K562 (cell line): ENCODE data around the gene PDE6D. TPM values are rescaled to one million over a fixed set of nuclear protein-coding genes. Genes with fewer than 3 reads are reported as not detected.

Experiments used
- CC2D1A ChIP-seq: fragments of 450-650 bp; IDR thresholded peaks from 2 replicates; pipeline ENCODE4 v1.6.1; 2017; ENCODE audit warnings: mild to moderate bottlenecking
- DPF2 ChIP-seq: fragments of 450-650 bp; IDR thresholded peaks from 2 replicates; pipeline ENCODE4 v1.6.1; 2016
- GTF2F1 ChIP-seq: IDR thresholded peaks from 2 replicates; pipeline ENCODE4 v1.6.1; 2011; ENCODE audit warnings: low read depth, low read length, improper control_type of control experiment
- HDAC1 ChIP-seq, 2 experiments: fragments of 450-650 bp; IDR thresholded peaks; 2 replicates each; pipeline ENCODE4 v1.6.1; 2016 to 2017; ENCODE audit warnings: inconsistent platforms in 1 of 2, mild to moderate bottlenecking in 1 of 2, moderate library complexity in 1 of 2
- KLF13 ChIP-seq: fragments of 450-650 bp; IDR thresholded peaks from 2 replicates; pipeline ENCODE4 v1.6.1; 2016; ENCODE audit warnings: missing genetic modification characterization, low read depth, mild to moderate bottlenecking, missing compliant biosample characterization, moderate library complexity, borderline replicate concordance
- MAFF ChIP-seq: IDR thresholded peaks from 2 replicates; pipeline ENCODE4 v1.6.1; 2012; ENCODE audit warnings: low read length, improper control_type of control experiment
- MAZ ChIP-seq, 2 experiments: fragments of 450-650 bp in 1 of 2; sonication (generic) in 1 of 2; formaldehyde crosslinking; IDR thresholded peaks in 1 of 2; conservative IDR thresholded peaks in 1 of 2; 2 replicates each; pipeline versions ENCODE4 v1.4.0 to v1.5.0; 2020; ENCODE audit warnings: mild to moderate bottlenecking in 1 of 2, missing genetic modification reagents in 1 of 2
- MYBL2 ChIP-seq, 2 experiments: fragments of 450-650 bp in 1 of 2; sonication (generic) in 1 of 2; formaldehyde crosslinking in 1 of 2; IDR thresholded peaks; 2 replicates each; pipeline versions ENCODE4 v1.6.1 to v1.8.1; 2017 to 2022; ENCODE audit warnings: borderline replicate concordance in 1 of 2, inconsistent platforms in 1 of 2, low read depth in 1 of 2, mild to moderate bottlenecking in 1 of 2, missing genetic modification reagents in 1 of 2, moderate library complexity in 1 of 2
- NFE2L1 ChIP-seq: fragments of 450-650 bp; IDR thresholded peaks from 2 replicates; pipeline ENCODE4 v1.6.1; 2016; ENCODE audit warnings: missing genetic modification characterization, low read depth, mild to moderate bottlenecking, missing compliant biosample characterization, moderate library complexity, borderline replicate concordance
- PML ChIP-seq: IDR thresholded peaks from 2 replicates; pipeline ENCODE4 v1.6.1; 2012; ENCODE audit warnings: low read length, inconsistent platforms
- RBFOX2 ChIP-seq: fragments of 200-400 bp; formaldehyde crosslinking; IDR thresholded peaks from 2 replicates; pipeline ENCODE4 v1.6.1; 2017; ENCODE audit warnings: low read depth, mild to moderate bottlenecking, low read length, moderate library complexity
- RBM22 ChIP-seq: fragments of 200-400 bp; formaldehyde crosslinking; IDR thresholded peaks from 2 replicates; pipeline ENCODE4 v1.6.1; 2018; ENCODE audit warnings: low read length, low read depth; ENCODE audit not compliant: poor library complexity, severe bottlenecking
- RFX7 ChIP-seq: fragments of 250-450 bp; sonication (Bioruptor Pico); IDR thresholded peaks from 2 replicates; pipeline ENCODE4 v1.5.1; 2021; ENCODE audit warnings: mild to moderate bottlenecking
- SIX5 ChIP-seq, 2 experiments: IDR thresholded peaks; 2 replicates each; pipeline ENCODE4 v1.6.1; 2011; ENCODE audit warnings: low read length in 2 of 2, borderline replicate concordance in 1 of 2, low read depth in 1 of 2, mild to moderate bottlenecking in 1 of 2, moderate library complexity in 1 of 2; ENCODE audit not compliant: insufficient read depth in 1 of 2
- SMAD1 ChIP-seq: fragments of 150-350 bp; IDR thresholded peaks from 2 replicates; pipeline ENCODE4 v1.6.1; 2014; ENCODE audit warnings: low read length, low read depth; ENCODE audit not compliant: partially characterized antibody
- TEAD2 ChIP-seq: fragments of 450-650 bp; IDR thresholded peaks from 2 replicates; pipeline ENCODE4 v1.6.1; 2016; ENCODE audit warnings: missing genetic modification characterization, control low read depth, missing compliant biosample characterization
- ZNF239 ChIP-seq: fragments of 250-450 bp; sonication (Bioruptor Pico); IDR thresholded peaks from 2 replicates; pipeline ENCODE4 v1.4.0; 2020; ENCODE audit warnings: mild to moderate bottlenecking
- polyA plus RNA-seq, 8 experiments: library from polyadenylated mRNA; depleted of rRNA in 4 of 8; stranded (reverse) in 5 of 8; unstranded in 3 of 8; fragments of >200 nt; fragmentation: Nextera tagmentation in 2 of 8; fragmentation: Illumina TruSeq in 1 of 8; extraction: Ambion mirVana in 2 of 8; extraction: Trizol in 1 of 8; gene quantifications; 2 replicates each; pipeline versions ENCODE4 v1.2.1 to v1.2.3, GENCODE V29; 2011 to 2014; ENCODE audit warnings: inconsistent platforms in 1 of 8, missing spikeins in 1 of 8
- total RNA-seq, 7 experiments: library from RNA; depleted of rRNA in 6 of 7; stranded (reverse); fragments of >200 nt in 6 of 7; fragmentation: Illumina TruSeq in 2 of 7; extraction: Trizol in 2 of 7; gene quantifications; 2 replicates each; pipeline versions ENCODE4 v1.2.1 to v1.2.3, GENCODE V29; 2011 to 2021; ENCODE audit warnings: low replicate concordance in 1 of 7
- TF ChIP-seq, protein P1 (sequence below), 2 experiments: IDR thresholded peaks in 1 of 2; conservative IDR thresholded peaks in 1 of 2; 2 replicates each; pipeline ENCODE4 v1.6.1; 2016; ENCODE audit warnings: low read depth in 2 of 2, mild to moderate bottlenecking in 1 of 2, missing compliant biosample characterization in 1 of 2, missing genetic modification characterization in 1 of 2, moderate library complexity in 1 of 2
- TF ChIP-seq, protein P2 (sequence below), 2 experiments: fragments of 150-350 bp in 1 of 2; IDR thresholded peaks; 2 replicates each; pipeline ENCODE4 v1.6.1; 2012 to 2016; ENCODE audit warnings: low read depth in 2 of 2, low read length in 2 of 2, mild to moderate bottlenecking in 1 of 2, moderate library complexity in 1 of 2

PDE6D gene
- total and polyA plus RNA-seq, 9 of the 15 experiments (the other 6 are each of a cell fraction or from before 2014, with no cell fraction given), result 0.65 to 11.6 (median 7.0) TPM

DNA sequence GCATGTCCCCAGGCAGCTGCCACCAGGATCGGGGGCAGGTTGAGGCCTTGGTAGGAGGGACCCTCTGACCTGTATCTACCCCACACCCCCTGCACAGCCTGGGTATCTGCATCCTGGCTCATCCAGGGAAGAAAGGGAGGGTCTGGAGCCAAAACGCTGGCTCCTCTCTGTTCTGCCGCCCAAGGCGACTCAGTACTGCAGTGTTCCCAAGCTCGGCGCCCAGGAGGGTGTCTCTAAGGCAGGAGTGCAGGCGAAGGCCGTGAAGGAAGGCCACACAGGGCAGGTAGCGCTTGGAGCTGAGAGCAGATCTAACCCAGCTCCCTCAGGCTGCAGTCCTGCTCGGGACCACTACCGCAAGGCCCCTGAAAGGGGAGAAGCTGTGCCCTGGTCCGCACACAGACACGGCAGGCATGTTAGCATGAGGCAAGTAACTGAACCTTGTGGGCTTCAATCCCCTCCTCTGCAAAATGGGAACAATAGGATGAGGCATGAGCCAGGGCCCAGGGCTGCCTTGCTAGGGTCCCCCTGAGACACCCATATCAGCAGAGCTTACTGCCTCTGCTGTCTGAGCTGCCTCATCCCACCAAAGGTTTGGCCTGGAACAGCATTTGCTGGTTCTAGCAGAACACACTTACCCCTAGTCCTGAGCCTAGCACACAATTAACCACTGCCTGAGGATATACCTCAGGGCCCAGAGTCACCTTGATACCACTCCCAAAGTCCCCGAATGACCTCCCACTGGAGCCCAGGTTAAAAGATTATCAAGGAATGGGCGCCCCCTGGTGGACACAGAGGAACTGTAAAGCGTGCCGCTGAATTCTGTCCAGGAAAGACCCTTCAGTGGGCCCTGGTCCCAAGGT, 66.2 kb downstream of the PDE6D start (continued):
- TF ChIP-seq, protein P1, sequence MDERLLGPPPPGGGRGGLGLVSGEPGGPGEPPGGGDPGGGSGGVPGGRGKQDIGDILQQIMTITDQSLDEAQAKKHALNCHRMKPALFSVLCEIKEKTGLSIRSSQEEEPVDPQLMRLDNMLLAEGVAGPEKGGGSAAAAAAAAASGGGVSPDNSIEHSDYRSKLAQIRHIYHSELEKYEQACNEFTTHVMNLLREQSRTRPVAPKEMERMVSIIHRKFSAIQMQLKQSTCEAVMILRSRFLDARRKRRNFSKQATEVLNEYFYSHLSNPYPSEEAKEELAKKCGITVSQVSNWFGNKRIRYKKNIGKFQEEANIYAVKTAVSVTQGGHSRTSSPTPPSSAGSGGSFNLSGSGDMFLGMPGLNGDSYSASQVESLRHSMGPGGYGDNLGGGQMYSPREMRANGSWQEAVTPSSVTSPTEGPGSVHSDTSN (CRISPR knock-in tag; IDR thresholded peaks at IDR 0.05; ENCODE audit: low read depth), result no peak
- TF ChIP-seq, protein P1 (tag; conservative IDR thresholded peaks at IDR 0.05; ENCODE audit: low read depth), result no peak
- TF ChIP-seq PML, result no peak
- no peak for TF ChIP-seq DPF2
- TF ChIP-seq MYBL2 (IDR thresholded peaks at IDR 0.05; ENCODE audit: low read depth), result no peak
- TF ChIP-seq MYBL2 (CRISPR knock-in tag; IDR thresholded peaks at IDR 0.05; ENCODE audit: borderline replicate concordance), result no peak
- 0 out of 2 replicates have a peak, but pooled peaks have one; percentile 53 for TF ChIP-seq CC2D1A
- TF ChIP-seq KLF13 (tag), result no peak
- TF ChIP-seq NFE2L1, result no peak
- no peak for TF ChIP-seq ZNF239 (CRISPR knock-in tag)
- no peak for TF ChIP-seq TEAD2 (tag)
- no peak for TF ChIP-seq HDAC1 (IDR thresholded peaks at IDR 0.05)
- TF ChIP-seq MAZ (CRISPR knock-in tag; conservative IDR thresholded peaks at IDR 0.05 in 1 of 2, IDR thresholded peaks at IDR 0.05 in 1 of 2), result no peak
- TF ChIP-seq RBFOX2, result peak; percentile 55
- TF ChIP-seq, protein P2, sequence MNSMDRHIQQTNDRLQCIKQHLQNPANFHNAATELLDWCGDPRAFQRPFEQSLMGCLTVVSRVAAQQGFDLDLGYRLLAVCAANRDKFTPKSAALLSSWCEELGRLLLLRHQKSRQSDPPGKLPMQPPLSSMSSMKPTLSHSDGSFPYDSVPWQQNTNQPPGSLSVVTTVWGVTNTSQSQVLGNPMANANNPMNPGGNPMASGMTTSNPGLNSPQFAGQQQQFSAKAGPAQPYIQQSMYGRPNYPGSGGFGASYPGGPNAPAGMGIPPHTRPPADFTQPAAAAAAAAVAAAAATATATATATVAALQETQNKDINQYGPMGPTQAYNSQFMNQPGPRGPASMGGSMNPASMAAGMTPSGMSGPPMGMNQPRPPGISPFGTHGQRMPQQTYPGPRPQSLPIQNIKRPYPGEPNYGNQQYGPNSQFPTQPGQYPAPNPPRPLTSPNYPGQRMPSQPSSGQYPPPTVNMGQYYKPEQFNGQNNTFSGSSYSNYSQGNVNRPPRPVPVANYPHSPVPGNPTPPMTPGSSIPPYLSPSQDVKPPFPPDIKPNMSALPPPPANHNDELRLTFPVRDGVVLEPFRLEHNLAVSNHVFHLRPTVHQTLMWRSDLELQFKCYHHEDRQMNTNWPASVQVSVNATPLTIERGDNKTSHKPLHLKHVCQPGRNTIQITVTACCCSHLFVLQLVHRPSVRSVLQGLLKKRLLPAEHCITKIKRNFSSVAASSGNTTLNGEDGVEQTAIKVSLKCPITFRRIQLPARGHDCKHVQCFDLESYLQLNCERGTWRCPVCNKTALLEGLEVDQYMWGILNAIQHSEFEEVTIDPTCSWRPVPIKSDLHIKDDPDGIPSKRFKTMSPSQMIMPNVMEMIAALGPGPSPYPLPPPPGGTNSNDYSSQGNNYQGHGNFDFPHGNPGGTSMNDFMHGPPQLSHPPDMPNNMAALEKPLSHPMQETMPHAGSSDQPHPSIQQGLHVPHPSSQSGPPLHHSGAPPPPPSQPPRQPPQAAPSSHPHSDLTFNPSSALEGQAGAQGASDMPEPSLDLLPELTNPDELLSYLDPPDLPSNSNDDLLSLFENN (IDR thresholded peaks at IDR 0.05; ENCODE audit: low read depth in 2 of 2, low read length in 2 of 2), result no peak
- no peak for TF ChIP-seq SIX5 (IDR thresholded peaks at IDR 0.05; ENCODE audit: borderline replicate concordance in 1 of 2, insufficient read depth in 1 of 2, low read depth in 1 of 2, low read length in 2 of 2)
- no peak for TF ChIP-seq MAFF
- no peak for TF ChIP-seq RFX7
- TF ChIP-seq GTF2F1, result no peak
- TF ChIP-seq SMAD1, result no peak
- TF ChIP-seq RBM22, result peak; percentile 63
